Lung (tissue), 12 donors: ENCODE measurements around the gene GTF2H1. TPM values are rescaled to one million over a fixed set of nuclear protein-coding genes. Genes with fewer than 3 reads are reported as not detected.

ENCODE experiments used
- ATAC-seq: fragments of 200-7000 bp; cut with Tn5 transposase; one replicate; pipeline ENCODE4 v1.9.1; 2020; ENCODE audit warnings: moderate number of reproducible peaks; ENCODE audit not compliant: insufficient read depth, low FRiP score
- DNase-seq, 3 donors: peaks; one replicate each; pipeline ENCODE4 v3.0.0-alpha.2; 2013 to 2017
- H3K27ac ChIP-seq, 2 donors: one replicate each; pipeline ENCODE4 v1.5.1; 2013; ENCODE audit warnings: mild to moderate bottlenecking in 2 of 2, moderate library complexity in 2 of 2, control low read depth in 1 of 2, inconsistent platforms in 1 of 2, low read depth in 1 of 2, low read length in 1 of 2
- H3K27me3 ChIP-seq, 3 donors: one replicate each; pipeline ENCODE4 v1.5.1; 2013; ENCODE audit warnings: low read length in 2 of 3; ENCODE audit not compliant: control insufficient read depth in 3 of 3, insufficient read depth in 3 of 3
- H3K36me3 ChIP-seq, 4 donors: one replicate each; pipeline ENCODE4 v1.5.1; 2013; ENCODE audit warnings: low read length in 4 of 4, mild to moderate bottlenecking in 1 of 4, moderate library complexity in 1 of 4; ENCODE audit not compliant: control insufficient read depth in 4 of 4, insufficient read depth in 4 of 4
- H3K4me1 ChIP-seq, 5 donors: one replicate each; pipeline ENCODE4 v1.5.1; 2013; ENCODE audit warnings: low read length in 5 of 5, mild to moderate bottlenecking in 2 of 5, moderate library complexity in 1 of 5; ENCODE audit not compliant: control insufficient read depth in 5 of 5, insufficient read depth in 5 of 5
- H3K4me3 ChIP-seq: one replicate; pipeline ENCODE4 v1.5.1; 2013; ENCODE audit warnings: mild to moderate bottlenecking, control low read depth, moderate library complexity
- H3K9ac ChIP-seq, 2 donors: one replicate each; pipeline ENCODE4 v1.5.1; 2013; ENCODE audit warnings: low read length in 2 of 2, control low read depth in 1 of 2; ENCODE audit not compliant: insufficient read depth in 1 of 2
- H3K9me3 ChIP-seq, 4 donors: one replicate each; pipeline ENCODE4 v1.5.1; 2013; ENCODE audit warnings: low read length in 3 of 4, mild to moderate bottlenecking in 1 of 4, moderate library complexity in 1 of 4; ENCODE audit not compliant: control insufficient read depth in 4 of 4, insufficient read depth in 3 of 4
- CTCF ChIP-seq: IDR thresholded peaks from 2 replicates; pipeline ENCODE4 v1.5.1; 2012; ENCODE audit warnings: mild to moderate bottlenecking; ENCODE audit errors: control extremely low read depth, extremely low read depth
- WGBS, 2 donors: extraction: QIAGEN DNeasy Blood & Tissue Kit; methylation state at CpG; one replicate each; pipeline ENCODE4 v1.1.7; 2013; 5-methylcytosine and 5-hydroxymethylcytosine counted together
- polyA plus RNA-seq, 2 donors: library from polyadenylated mRNA; stranded (reverse); fragments of 200-250 nt; gene quantifications; one replicate each; pipeline ENCODE4 v1.2.1, GENCODE V29; 2013
- total RNA-seq, 2 donors: library from RNA; depleted of rRNA in 1 of 2; stranded (reverse); fragments of >200 nt in 1 of 2; gene quantifications; one replicate each; pipeline ENCODE4 v1.2.1, GENCODE V29; 2014 to 2021
- donor health status: control.
- donor health status: control.
- donor health status: Bipolar disorder and iron deficiency.
- donor health status: healthy.
- donor health status: DM: yes; HTN: yes; CAD: no.

Gene GTF2H1
- total and polyA plus RNA-seq, 4 donors, result 20.2 to 87.9 (median 32.6) TPM

GRCh38 chr11:18294862-18295261 is 27.5 kb upstream of the GTF2H1 start:
- 95 to 96% methylated on average over 5 of the region's 5 CpGs for WGBS, 2 donors
- Histone ChIP-seq H3K9ac (no peak overlapping the region), H3K9me3 (no peaks in the 10 kb centered on the region), H3K27ac (no peak overlapping the region), H3K4me1 (no peaks in the 10 kb centered on the region), H3K27me3 (no peaks in the 10 kb centered on the region), H3K36me3 (peaks cover 24 to 43% (median 34%) of the 10 kb centered on the region in 4 donors), H3K4me3 (no peak overlapping the region)
- DNase-seq (no peak), ATAC-seq (no peak)
- no peak for TF ChIP-seq CTCF

- H3K27me3 ChIP-seq, result no peaks in the 10 kb centered on the region
- no peak overlapping the region for H3K27ac ChIP-seq
- H3K36me3 ChIP-seq, result peaks cover 24 to 44% (median 35%) of the 10 kb centered on the region in 4 donors
- no peaks in the 10 kb centered on the region for H3K4me1 ChIP-seq
- no peak for TF ChIP-seq CTCF
- H3K4me3 ChIP-seq, result no peak overlapping the region
- 97 to 100% methylated on average over 2 of the region's 2 CpGs for WGBS, 2 donors
- H3K9me3 ChIP-seq, result no peaks in the 10 kb centered on the region
- H3K9ac ChIP-seq, result no peak overlapping the region
- DNase-seq, result no peak
- no peak for ATAC-seq
These were observed 27.1 kb upstream of the GTF2H1 start for GRCh38 chr11:18295316-18295715.

GRCh38 chr11:18299721-18300120 is 22.6 kb upstream of the GTF2H1 start:
- Histone ChIP-seq H3K27me3 (no peaks in the 10 kb centered on the region), H3K9me3 (no peaks in the 10 kb centered on the region), H3K27ac (no peak overlapping the region), H3K9ac (no peak overlapping the region), H3K4me3 (no peak overlapping the region), H3K4me1 (no peaks in the 10 kb centered on the region), H3K36me3 (peaks cover 10 to 41% (median 19%) of the 10 kb centered on the region in 4 donors)
- ATAC-seq (no peak), DNase-seq (no peak)
- no peak for TF ChIP-seq CTCF

- Histone ChIP-seq H3K9me3 (no peaks in the 10 kb centered on the region), H3K27me3 (no peaks in the 10 kb centered on the region), H3K9ac (no peak overlapping the region), H3K36me3 (peaks cover 7 to 43% (median 17%) of the 10 kb centered on the region in 4 donors), H3K4me3 (no peak overlapping the region), H3K27ac (no peak overlapping the region), H3K4me1 (no peaks in the 10 kb centered on the region)
- TF ChIP-seq CTCF, result no peak
- no peak for DNase-seq
- no peak for ATAC-seq
These were observed 17.6 kb upstream of the GTF2H1 start for GRCh38 chr11:18304745-18305144.
